Adipocyte (in vitro differentiated cells): ENCODE measurements around the gene DNAJC17.

Experiments
- DNase-seq: peaks from one replicate; pipeline ENCODE4 v3.0.0-alpha.2; 2015; ENCODE audit warnings: low read depth
- H3K27me3 ChIP-seq: replicated peaks from 2 replicates; pipeline ENCODE4 v1.7.0; 2013; ENCODE audit warnings: mild to moderate bottlenecking, low read length, moderate library complexity; ENCODE audit not compliant: control insufficient read depth, insufficient read depth
- H3K36me3 ChIP-seq: 2 replicates; pipeline ENCODE4 v1.7.0; 2013; ENCODE audit warnings: low read length, mild to moderate bottlenecking, moderate library complexity; ENCODE audit not compliant: control insufficient read depth, insufficient read depth, severe bottlenecking
- H3K4me1 ChIP-seq: 2 replicates; pipeline ENCODE4 v1.7.0; 2013; ENCODE audit warnings: mild to moderate bottlenecking, low read length, moderate library complexity; ENCODE audit not compliant: control insufficient read depth, insufficient read depth
- H3K4me3 ChIP-seq: 2 replicates; pipeline ENCODE4 v1.7.0; 2013; ENCODE audit warnings: mild to moderate bottlenecking, low read length, moderate library complexity
- H3K9ac ChIP-seq: 2 replicates; pipeline ENCODE4 v1.7.0; 2013; ENCODE audit warnings: mild to moderate bottlenecking, low read length, moderate library complexity
- H3K9me3 ChIP-seq: 2 replicates; pipeline ENCODE4 v1.7.0; 2013; ENCODE audit warnings: mild to moderate bottlenecking, low read length, moderate library complexity; ENCODE audit not compliant: control insufficient read depth

The DNAJC17 gene

DNA sequence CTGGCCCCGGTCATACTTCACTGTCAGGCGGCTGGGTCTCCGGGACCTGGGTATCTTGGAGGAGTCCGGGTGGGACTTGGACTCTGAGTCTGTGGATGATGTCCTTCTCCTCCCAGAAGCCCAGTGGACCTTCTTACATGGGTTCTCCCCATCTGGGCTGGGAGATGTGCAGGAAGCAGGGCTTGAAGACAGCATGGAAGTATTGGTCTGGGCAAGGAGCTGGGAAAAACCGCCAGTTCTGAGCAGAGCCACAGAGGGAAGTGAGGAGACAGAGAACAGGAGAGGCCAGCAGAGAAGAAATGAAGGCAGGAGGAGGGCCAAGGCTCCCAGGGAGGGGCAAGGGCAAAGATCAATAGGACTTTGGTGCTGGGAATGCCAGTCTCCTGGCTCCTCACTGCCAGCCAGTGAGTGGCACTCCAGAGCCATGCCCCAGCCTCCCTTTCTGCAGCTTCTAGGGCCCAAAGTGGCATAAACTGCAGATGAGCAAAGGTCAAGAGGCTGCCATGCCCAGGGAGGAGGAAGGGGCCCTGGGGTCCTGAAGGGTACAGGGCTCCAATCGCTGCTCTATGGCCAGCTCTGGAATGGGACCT is 21.3 kb upstream of the DNAJC17 start, which contains the start of gene PPP1R14D:
TSS of gene PPP1R14D (minus strand) at position 262 of the 590 bp plus-strand sequence. CDS start at position 195, 67 bp downstream.
- H3K9me3 ChIP-seq: no peaks in the 10 kb centered on the region
- DNase-seq: no peak
- no peaks in the 10 kb centered on the region for H3K36me3 ChIP-seq
- H3K4me3 ChIP-seq: no peak within 1 kb of the TSS
- H3K4me1 ChIP-seq: no peaks in the 10 kb centered on the region
- H3K27me3 ChIP-seq: peaks cover 18% of the 10 kb centered on the region
- H3K9ac ChIP-seq: no peak within 1 kb of the TSS

DNA sequence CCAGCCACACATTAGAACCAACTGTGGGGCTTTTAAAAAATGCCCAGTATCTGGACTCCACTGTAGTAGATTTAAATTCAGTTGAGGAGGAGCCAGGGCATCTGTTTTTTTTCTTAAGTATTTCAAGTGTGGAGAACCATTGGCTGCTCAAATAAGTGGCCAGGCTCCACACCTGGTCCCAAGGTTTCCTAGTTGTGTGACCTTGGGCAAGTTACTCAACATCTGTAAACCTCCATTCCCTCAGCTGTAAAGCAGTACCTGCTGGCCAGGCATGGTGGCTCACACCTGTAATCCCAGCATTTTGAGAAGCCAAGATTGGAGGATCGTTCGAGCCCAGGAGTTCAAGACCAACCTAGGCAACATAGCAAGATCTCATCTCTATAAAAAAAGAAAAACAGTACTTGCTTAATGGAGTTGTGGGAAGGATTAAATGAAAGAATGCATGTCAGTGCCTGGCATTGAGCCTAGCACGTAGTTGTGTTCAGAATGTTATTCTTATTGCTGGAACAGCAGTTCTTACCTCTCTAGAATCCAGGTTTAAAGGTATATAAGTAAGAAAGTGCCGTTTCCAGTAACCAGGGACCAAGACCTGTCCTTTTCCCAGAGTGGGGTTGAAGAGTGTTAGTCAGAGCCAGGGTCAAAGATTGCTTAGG is 19.3 kb upstream of the DNAJC17 start:
- H3K9ac ChIP-seq: no peak overlapping the region
- no peaks in the 10 kb centered on the region for H3K4me1 ChIP-seq
- H3K27me3 ChIP-seq: peaks cover 18% of the 10 kb centered on the region
- peak; percentile 57 for DNase-seq
- no peaks in the 10 kb centered on the region for H3K9me3 ChIP-seq
- no peak overlapping the region for H3K4me3 ChIP-seq
- no peaks in the 10 kb centered on the region for H3K36me3 ChIP-seq

DNA sequence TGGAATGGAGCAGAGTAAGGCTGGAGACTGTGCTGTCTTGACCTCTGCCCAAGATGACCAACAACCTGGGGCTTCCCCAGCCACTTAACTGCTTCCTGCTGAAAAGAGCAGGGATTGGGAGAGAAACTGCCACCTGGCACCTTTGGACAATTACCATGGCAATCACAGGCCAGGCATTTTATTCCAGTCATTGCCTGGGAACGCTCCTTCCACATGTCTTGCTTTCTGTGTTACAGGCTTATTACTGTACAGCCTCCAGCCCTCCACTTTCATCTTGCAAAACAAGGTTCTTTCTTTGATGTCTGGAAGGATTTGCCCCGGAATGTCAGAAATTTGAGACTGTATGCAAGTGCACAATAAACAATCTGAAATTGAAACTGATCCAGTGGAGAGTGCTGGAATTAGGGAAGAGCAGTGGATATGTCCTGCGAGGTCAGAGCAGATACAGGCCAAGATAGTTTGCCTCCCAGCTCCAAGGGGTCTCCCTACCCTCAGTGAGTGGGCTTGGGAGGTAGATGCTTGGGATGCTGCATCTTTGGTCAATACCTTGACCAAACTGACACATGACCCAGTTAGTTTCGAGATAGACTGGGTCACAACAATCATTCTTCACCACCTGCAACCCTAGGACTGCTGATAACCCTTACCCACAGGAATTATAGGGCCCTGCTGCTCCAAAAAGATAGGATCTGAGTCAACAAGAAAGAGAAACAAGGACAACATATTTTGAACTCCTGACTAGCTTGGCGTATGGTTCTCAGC is 18.6 kb upstream of the DNAJC17 start:
- no peaks in the 10 kb centered on the region for H3K9me3 ChIP-seq
- no peaks in the 10 kb centered on the region for H3K36me3 ChIP-seq
- peak; percentile 62 for DNase-seq
- H3K4me1 ChIP-seq: no peaks in the 10 kb centered on the region
- H3K4me3 ChIP-seq: no peak overlapping the region
- H3K9ac ChIP-seq: no peak overlapping the region
- peaks cover 18% of the 10 kb centered on the region for H3K27me3 ChIP-seq

DNA sequence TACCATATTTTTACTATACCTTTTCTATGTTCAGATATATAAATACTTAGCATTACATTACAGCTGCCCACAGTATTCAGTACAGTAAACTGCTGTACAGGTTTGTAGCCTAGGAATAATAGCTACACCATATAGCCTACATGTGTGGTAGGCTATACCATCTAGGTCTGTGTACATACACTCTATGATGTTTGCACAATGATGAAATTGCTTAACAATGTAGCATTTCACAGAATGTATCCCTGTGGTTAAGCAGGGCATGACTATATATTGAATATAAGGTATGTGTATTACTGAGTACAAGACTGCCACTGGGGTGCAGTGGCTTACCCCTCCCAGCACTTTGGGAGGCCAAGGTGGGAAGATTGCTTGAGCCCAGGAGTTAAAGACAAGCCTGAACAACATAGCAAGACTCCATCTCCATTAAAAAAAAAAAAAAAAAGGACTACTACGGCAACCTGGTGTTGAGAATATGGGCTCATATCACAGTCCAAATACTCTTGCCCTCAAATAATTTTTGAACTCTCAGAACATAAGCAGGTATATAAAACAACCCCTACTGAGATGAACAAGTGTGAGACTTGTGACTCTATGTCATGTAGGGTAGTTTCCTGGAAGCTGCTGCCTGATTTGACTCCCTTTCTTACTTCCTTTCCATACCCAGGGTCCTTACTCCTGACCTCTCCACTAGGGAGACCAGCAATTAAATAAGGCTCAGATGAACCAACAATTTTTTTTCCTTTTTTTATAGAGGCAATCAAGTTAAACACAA is 16.5 kb upstream of the DNAJC17 start:
- Histone ChIP-seq H3K27me3 (peaks cover 15% of the 10 kb centered on the region), H3K36me3 (no peaks in the 10 kb centered on the region), H3K4me1 (no peaks in the 10 kb centered on the region), H3K9me3 (no peaks in the 10 kb centered on the region), H3K4me3 (no peak overlapping the region), H3K9ac (no peak overlapping the region)
- DNase-seq: peak; percentile 25

- DNase-seq: no peak
- H3K9ac ChIP-seq: no peak overlapping the region
- no peaks in the 10 kb centered on the region for H3K4me1 ChIP-seq
- H3K27me3 ChIP-seq: no peaks in the 10 kb centered on the region
- no peak overlapping the region for H3K4me3 ChIP-seq
- H3K9me3 ChIP-seq: no peaks in the 10 kb centered on the region
- H3K36me3 ChIP-seq: no peaks in the 10 kb centered on the region
Observed at GRCh38 chr15:40821195-40821594, 13.9 kb upstream of the DNAJC17 start.

DNA sequence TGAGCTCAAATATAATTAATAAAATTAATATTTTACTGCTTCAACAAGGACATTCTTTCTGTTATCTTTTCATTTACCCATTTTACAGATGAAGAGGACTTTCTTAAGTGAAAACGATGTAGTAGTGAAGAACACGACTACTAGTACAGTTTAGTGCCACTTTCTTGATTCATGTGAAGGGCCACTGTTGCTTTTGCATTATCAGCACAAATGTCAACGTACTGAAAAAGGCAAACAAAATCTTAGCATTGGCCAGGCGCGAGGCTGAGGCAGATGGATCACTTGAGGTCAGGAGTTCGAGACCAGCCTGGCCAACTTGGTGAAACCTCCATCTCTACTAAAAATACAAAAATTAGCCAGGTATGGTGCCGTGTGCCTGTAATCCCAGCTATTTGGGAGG is 11.8 kb upstream of the DNAJC17 start:
- H3K27me3 ChIP-seq: no peaks in the 10 kb centered on the region
- no peak overlapping the region for H3K9ac ChIP-seq
- H3K36me3 ChIP-seq: peaks cover 5% of the 10 kb centered on the region
- H3K4me3 ChIP-seq: no peak overlapping the region
- DNase-seq: no peak
- H3K4me1 ChIP-seq: no peaks in the 10 kb centered on the region
- H3K9me3 ChIP-seq: no peaks in the 10 kb centered on the region

DNA sequence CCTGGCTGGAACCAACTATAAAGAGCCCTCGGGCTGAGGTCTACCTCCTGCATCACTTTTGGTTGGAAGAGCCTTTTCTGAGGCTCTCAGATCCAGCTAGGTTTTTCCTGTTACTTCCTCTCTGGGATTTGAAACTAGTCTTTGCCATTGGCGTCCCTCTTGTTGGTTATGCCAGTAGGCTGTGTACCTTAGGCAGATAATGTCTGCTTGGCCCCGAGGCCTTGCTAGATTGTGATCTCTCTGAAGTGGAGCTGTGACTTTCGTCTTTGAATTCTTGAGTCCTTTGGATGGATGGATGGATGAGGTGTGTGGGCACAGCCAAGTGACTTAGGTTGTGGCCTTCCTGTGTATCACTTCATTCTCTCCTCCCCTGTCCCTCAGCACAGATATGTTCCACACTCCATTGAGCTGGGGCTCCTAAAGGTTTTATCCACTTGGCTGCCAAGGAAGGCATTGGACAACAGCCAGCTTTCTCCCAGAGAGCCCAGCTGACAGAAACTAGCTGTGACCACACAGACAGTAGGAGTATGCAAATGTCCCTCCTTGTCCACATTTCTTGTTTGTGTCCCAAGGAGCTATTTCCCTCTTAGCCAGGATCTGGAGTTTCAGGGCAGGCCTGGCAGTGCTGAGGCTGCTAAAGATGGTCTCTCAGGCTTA is 7.9 kb upstream of the DNAJC17 start:
- Histone ChIP-seq H3K36me3 (peaks cover 23% of the 10 kb centered on the region), H3K27me3 (no peaks in the 10 kb centered on the region), H3K9me3 (no peaks in the 10 kb centered on the region), H3K4me1 (no peaks in the 10 kb centered on the region), H3K9ac (no peak overlapping the region), H3K4me3 (no peak overlapping the region)
- DNase-seq: peak; percentile 19

- Histone ChIP-seq H3K9me3 (no peaks in the 10 kb centered on the region), H3K9ac (no peak overlapping the region), H3K4me1 (peaks cover 5% of the 10 kb centered on the region), H3K36me3 (peaks cover 23% of the 10 kb centered on the region), H3K4me3 (no peak overlapping the region), H3K27me3 (no peaks in the 10 kb centered on the region)
- no peak for DNase-seq
Observed at GRCh38 chr15:40812721-40813425, 5.6 kb upstream of the DNAJC17 start.

- no peak overlapping the region for H3K9ac ChIP-seq
- H3K4me1 ChIP-seq: peaks cover 11% of the 10 kb centered on the region
- no peaks in the 10 kb centered on the region for H3K27me3 ChIP-seq
- no peaks in the 10 kb centered on the region for H3K9me3 ChIP-seq
- H3K36me3 ChIP-seq: peaks cover 17% of the 10 kb centered on the region
- no peak overlapping the region for H3K4me3 ChIP-seq
- no peak for DNase-seq
Observed at GRCh38 chr15:40808861-40809450, 1.7 kb upstream of the DNAJC17 start.

DNA sequence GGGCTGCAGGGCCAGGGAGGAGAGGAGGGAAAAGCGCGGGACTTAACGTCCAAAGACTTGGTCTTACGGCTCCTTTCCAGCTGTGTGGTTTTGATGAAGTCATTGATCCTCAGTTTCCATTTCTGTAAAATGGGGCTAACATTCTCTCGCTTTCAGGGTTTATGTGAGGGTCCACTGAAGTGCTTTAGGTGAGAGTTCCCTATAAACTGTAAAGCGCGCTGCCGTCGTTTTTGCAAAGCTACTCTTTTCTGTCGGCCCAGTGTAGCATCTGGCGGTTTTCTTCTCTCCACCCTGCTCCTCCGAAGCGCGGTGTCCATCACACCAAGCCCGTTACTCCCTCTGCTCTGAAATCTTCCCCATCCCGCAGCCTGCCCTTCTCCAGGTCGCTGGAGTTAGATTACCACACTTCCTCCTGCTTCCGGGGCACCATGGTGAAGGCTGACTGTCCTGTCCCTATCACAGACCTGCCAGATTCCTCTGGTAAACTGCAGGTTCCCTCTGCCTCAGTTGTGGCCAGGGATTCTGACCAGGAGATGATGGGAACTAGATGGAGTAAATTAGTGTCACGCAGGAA is 702 bp upstream of the DNAJC17 start:
- DNase-seq: peak; percentile 15
- Histone ChIP-seq H3K27me3 (no peaks in the 10 kb centered on the region), H3K4me3 (peak overlapping the region; percentile 95), H3K9me3 (no peaks in the 10 kb centered on the region), H3K9ac (peak overlapping the region; percentile 97), H3K36me3 (peaks cover 9% of the 10 kb centered on the region), H3K4me1 (peaks cover 11% of the 10 kb centered on the region)
